Fibroblast of lung (primary cell): ENCODE measurements around the gene RFX8. TPM values are rescaled to one million over a fixed set of nuclear protein-coding genes. Genes with fewer than 3 reads are reported as not detected.
"Not testable (repeated sequence)": the region's sequence is repeated elsewhere in the genome, so short reads cannot be mapped to it uniquely, and the experiment has no call there.

Experiments
- DNase-seq, 2 donors: peaks; one replicate each; pipeline versions ENCODE4 v3.0.0 to v3.0.0-alpha.2; 2010; ENCODE audit warnings: low read depth in 2 of 2
- H2AFZ ChIP-seq: 2 replicates; pipeline ENCODE4 v1.5.1; 2012; ENCODE audit warnings: low read length, control low read depth, inconsistent platforms
- H3K27ac ChIP-seq: 2 replicates; pipeline ENCODE4 v1.5.1; 2011; ENCODE audit warnings: low read length, control low read depth; ENCODE audit not compliant: insufficient read depth
- H3K27me3 ChIP-seq: 2 replicates; pipeline ENCODE4 v1.5.1; 2011; ENCODE audit warnings: mild to moderate bottlenecking, low read length; ENCODE audit not compliant: control insufficient read depth, insufficient read depth
- H3K36me3 ChIP-seq: 2 replicates; pipeline ENCODE4 v1.5.1; 2011; ENCODE audit warnings: low read length; ENCODE audit not compliant: control insufficient read depth, insufficient read depth
- H3K4me1 ChIP-seq: 2 replicates; pipeline ENCODE4 v1.5.1; 2011; ENCODE audit warnings: low read length; ENCODE audit not compliant: control insufficient read depth, insufficient read depth; ENCODE audit errors: extremely low read depth
- H3K4me2 ChIP-seq: 2 replicates; pipeline ENCODE4 v1.5.1; 2011; ENCODE audit warnings: low read length, control low read depth; ENCODE audit not compliant: insufficient read depth; ENCODE audit errors: extremely low read depth
- H3K4me3 ChIP-seq, 4 experiments: fragments of 200-600 bp in 1 of 4; sonication (generic) in 1 of 4; replicated peaks in 1 of 4; 2 replicates each; pipeline ENCODE4 v1.5.1; 2011 to 2016; ENCODE audit warnings: low read length in 4 of 4, low read depth in 3 of 4, mild to moderate bottlenecking in 3 of 4, control low read depth in 2 of 4, inconsistent platforms in 1 of 4, mixed read lengths in 1 of 4; ENCODE audit not compliant: insufficient read depth in 1 of 4; ENCODE audit errors: control extremely low read depth in 1 of 4
- H3K79me2 ChIP-seq: 2 replicates; pipeline ENCODE4 v1.5.1; 2012; ENCODE audit warnings: mild to moderate bottlenecking, low read length, inconsistent platforms; ENCODE audit not compliant: control insufficient read depth, insufficient read depth
- H3K9ac ChIP-seq: 2 replicates; pipeline ENCODE4 v1.5.1; 2011; ENCODE audit warnings: mild to moderate bottlenecking, low read length, control low read depth; ENCODE audit not compliant: insufficient read depth
- H3K9me3 ChIP-seq: 2 replicates; pipeline ENCODE4 v1.5.1; 2012; ENCODE audit warnings: low read depth, low read length; ENCODE audit not compliant: control insufficient read depth, insufficient read depth
- H4K20me1 ChIP-seq: 2 replicates; pipeline ENCODE4 v1.5.1; 2011; ENCODE audit warnings: low read length; ENCODE audit not compliant: control insufficient read depth, insufficient read depth; ENCODE audit errors: extremely low read depth
- EZH2 ChIP-seq: IDR thresholded peaks from 2 replicates; pipeline ENCODE4 v1.5.1; 2012; ENCODE audit warnings: low read length, control low read depth, mild to moderate bottlenecking; ENCODE audit errors: missing control alignments
- polyA plus RNA-seq, 2 donors: library from polyadenylated mRNA; depleted of rRNA in 1 of 2; stranded (reverse) in 1 of 2; unstranded in 1 of 2; fragments of >200 nt; gene quantifications; 2 replicates each; pipeline ENCODE4 v1.2.1, GENCODE V29; 2011 to 2012; ENCODE audit warnings: missing spikeins in 1 of 2
- total RNA-seq: library from RNA; depleted of rRNA; stranded (reverse); fragments of >200 nt; gene quantifications from 2 replicates; pipeline ENCODE4 v1.2.1, GENCODE V29; 2014
- TF ChIP-seq, protein P1 (sequence below), 2 donors: IDR thresholded peaks in 1 of 2; conservative IDR thresholded peaks in 1 of 2; 1 replicate in 1 of 2; 2 replicates in 1 of 2; pipeline ENCODE4 v1.5.1; 2011 to 2012; ENCODE audit warnings: low read length in 2 of 2, control low read depth in 1 of 2, inconsistent platforms in 1 of 2, low read depth in 1 of 2, mild to moderate bottlenecking in 1 of 2

The RFX8 gene
- total and polyA plus RNA-seq, 2 donors (not counting 1 experiment from before 2014, with no cell fraction given) = 4.3 to 12.4 TPM

DNA sequence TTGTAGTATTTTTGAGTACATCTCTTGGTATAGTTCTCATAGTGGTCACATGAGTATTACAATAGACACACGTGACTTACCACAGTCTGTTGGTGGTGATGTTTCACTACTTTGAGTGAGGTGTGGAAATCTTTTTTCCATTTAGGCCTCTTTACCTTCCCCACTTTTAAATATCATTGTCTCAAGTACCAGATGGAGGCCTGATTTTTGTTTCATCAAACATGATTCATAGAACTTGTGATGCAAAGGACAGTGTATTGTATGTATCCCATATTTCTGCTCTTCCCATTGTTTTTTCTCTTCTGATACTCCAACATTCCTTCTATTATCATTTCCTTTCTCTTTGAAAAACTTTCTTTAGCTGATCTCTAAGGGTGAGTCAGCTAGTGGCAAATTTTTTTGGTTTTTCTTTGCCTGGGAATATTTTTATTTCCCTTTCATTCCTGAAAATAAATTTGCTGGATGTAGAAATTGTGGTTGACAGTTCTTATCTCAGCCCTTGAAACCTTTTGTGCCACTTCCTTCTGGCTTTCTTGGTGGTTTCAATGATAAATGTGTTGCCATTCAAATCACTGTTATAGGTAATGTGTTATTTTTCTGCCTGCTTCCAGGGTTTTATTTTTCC is 32.8 kb downstream of the RFX8 start:
- peaks cover 4% of the 10 kb centered on the region for H3K36me3 ChIP-seq
- H3K79me2 ChIP-seq = peaks cover 28% of the 10 kb centered on the region
- H3K9ac ChIP-seq = no peak overlapping the region
- no peak overlapping the region for H3K4me3 ChIP-seq
- no peaks in the 10 kb centered on the region for H3K27me3 ChIP-seq
- H3K27ac ChIP-seq = peak overlapping the region; percentile 65
- H4K20me1 ChIP-seq = no peaks in the 10 kb centered on the region
- TF ChIP-seq, protein P1, sequence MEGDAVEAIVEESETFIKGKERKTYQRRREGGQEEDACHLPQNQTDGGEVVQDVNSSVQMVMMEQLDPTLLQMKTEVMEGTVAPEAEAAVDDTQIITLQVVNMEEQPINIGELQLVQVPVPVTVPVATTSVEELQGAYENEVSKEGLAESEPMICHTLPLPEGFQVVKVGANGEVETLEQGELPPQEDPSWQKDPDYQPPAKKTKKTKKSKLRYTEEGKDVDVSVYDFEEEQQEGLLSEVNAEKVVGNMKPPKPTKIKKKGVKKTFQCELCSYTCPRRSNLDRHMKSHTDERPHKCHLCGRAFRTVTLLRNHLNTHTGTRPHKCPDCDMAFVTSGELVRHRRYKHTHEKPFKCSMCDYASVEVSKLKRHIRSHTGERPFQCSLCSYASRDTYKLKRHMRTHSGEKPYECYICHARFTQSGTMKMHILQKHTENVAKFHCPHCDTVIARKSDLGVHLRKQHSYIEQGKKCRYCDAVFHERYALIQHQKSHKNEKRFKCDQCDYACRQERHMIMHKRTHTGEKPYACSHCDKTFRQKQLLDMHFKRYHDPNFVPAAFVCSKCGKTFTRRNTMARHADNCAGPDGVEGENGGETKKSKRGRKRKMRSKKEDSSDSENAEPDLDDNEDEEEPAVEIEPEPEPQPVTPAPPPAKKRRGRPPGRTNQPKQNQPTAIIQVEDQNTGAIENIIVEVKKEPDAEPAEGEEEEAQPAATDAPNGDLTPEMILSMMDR (conservative IDR thresholded peaks at IDR 0.05 in 1 of 2, IDR thresholded peaks at IDR 0.05 in 1 of 2; ENCODE audit: low read depth in 1 of 2, low read length in 2 of 2) = no peak
- TF ChIP-seq EZH2 = no peak
- no peak overlapping the region for H2AFZ ChIP-seq
- DNase-seq = peak; percentile 60 to 83
- peaks cover 14% of the 10 kb centered on the region for H3K4me1 ChIP-seq
- H3K4me2 ChIP-seq = no peak overlapping the region
- no peaks in the 10 kb centered on the region for H3K9me3 ChIP-seq

DNA sequence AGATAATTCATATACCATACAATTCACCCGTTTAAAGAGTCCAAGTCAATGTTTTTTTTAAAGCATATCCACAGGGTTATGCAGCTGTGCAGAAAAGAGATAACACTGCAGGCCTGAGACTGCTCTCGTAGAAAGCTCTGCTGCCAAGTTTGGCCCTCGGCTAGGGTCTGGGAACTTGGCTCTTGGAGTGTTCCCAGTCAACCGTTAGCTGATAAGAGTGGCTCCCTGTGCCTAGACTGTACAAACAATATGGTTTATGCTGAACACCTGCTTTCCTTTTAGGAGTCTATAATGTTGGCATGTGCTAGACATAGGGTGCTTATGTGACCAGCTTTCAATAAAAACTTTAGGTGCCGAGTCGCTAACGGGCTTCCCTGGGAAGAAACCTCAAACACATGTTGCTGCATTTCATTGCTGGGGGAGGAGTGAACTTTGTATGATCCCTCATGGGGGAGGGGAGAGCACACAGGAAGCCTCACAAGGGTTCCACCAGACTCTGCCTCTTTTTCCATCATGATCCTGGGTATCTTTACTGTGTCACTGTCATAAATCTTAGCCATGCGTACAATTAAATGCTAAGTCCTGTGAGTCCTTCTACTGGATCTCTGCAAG is 34.7 kb downstream of the RFX8 start:
- H3K27ac ChIP-seq = peak overlapping the region; percentile 45
- peaks cover 4% of the 10 kb centered on the region for H3K36me3 ChIP-seq
- peak overlapping the region; percentile 48 for H3K4me2 ChIP-seq
- no peaks in the 10 kb centered on the region for H3K9me3 ChIP-seq
- DNase-seq = peak; percentile 73 to 87
- peaks cover 29% of the 10 kb centered on the region for H3K79me2 ChIP-seq
- H3K27me3 ChIP-seq = no peaks in the 10 kb centered on the region
- H3K4me3 ChIP-seq = no peak overlapping the region
- peak overlapping the region; percentile 43 for H2AFZ ChIP-seq
- TF ChIP-seq EZH2 = no peak
- TF ChIP-seq, protein P1 (conservative IDR thresholded peaks at IDR 0.05 in 1 of 2, IDR thresholded peaks at IDR 0.05 in 1 of 2; ENCODE audit: low read depth in 1 of 2, low read length in 2 of 2) = no peak
- H4K20me1 ChIP-seq = no peaks in the 10 kb centered on the region
- H3K9ac ChIP-seq = no peak overlapping the region
- H3K4me1 ChIP-seq = peaks cover 14% of the 10 kb centered on the region

DNA sequence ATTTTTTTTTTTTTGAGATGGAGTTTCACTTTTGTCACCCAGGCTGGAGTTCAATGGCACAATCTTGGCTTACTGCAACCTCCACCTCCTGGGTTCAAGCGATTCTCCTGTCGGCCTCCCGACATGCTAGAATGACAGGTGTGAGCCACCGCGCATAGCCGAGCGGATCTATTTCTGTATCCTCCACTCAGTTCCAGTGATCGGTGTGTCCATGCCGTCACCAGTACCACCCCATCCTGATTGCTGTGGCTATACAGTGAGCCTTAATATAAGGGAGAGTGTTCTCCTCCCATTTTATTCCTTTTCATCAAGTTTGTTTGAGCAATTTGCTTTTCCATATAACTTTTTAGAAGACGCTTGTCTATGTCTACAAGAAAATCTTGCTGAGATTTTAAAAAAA is 35.2 kb downstream of the RFX8 start:
- H3K4me1 ChIP-seq = peaks cover 14% of the 10 kb centered on the region
- no peak for DNase-seq
- H3K79me2 ChIP-seq = peaks cover 26% of the 10 kb centered on the region

DNA sequence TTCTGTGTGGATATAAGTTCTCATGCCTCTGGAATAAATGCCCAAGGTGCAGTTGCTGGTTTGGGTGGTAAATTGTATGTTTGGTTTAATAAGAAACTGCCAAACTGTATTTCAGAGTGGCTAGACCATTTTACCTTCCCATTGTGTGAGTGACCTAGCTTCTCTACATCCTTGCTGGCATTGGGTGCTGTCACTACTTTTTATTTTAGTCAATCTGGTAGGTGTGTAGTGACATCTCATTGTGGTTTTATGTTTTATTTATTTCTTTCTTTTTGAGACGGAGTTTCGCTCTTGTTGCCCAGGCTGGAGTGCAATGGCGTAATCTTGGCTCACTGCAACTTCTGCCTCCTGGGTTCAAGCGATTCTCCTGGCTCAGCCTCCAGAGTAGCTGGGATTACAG is 36.4 kb downstream of the RFX8 start:
- not testable (repeated sequence) for DNase-seq, H3K36me3 ChIP-seq, H3K4me2 ChIP-seq, H2AFZ ChIP-seq, H4K20me1 ChIP-seq, H3K9ac ChIP-seq, H3K27me3 ChIP-seq, H3K4me3 ChIP-seq, H3K9me3 ChIP-seq, H3K27ac ChIP-seq
- Histone ChIP-seq H3K4me1 (peaks cover 14% of the 10 kb centered on the region), H3K79me2 (peaks cover 19% of the 10 kb centered on the region)

More for the DNA sequence above, 35.2 kb downstream of the RFX8 start:
- Histone ChIP-seq H3K4me3 (no peak overlapping the region), H4K20me1 (no peaks in the 10 kb centered on the region), H3K9ac (no peak overlapping the region), H3K9me3 (no peaks in the 10 kb centered on the region), H2AFZ (no peak overlapping the region), H3K27ac (no peak overlapping the region), H3K4me2 (no peak overlapping the region), H3K27me3 (no peaks in the 10 kb centered on the region), H3K36me3 (peaks cover 6% of the 10 kb centered on the region)
- no peak for TF ChIP-seq EZH2
- TF ChIP-seq, protein P1 (conservative IDR thresholded peaks at IDR 0.05 in 1 of 2, IDR thresholded peaks at IDR 0.05 in 1 of 2; ENCODE audit: low read depth in 1 of 2, low read length in 2 of 2) = no peak
